Left forelimb (tissue), 1 donor: ENCODE data around the gene RAB26.

Experiments used
- DNase-seq: peaks from one replicate; pipeline ENCODE4 v3.0.0-alpha.2; 2018; ENCODE audit warnings: low spot score

Gene RAB26

GRCh38 chr16:2142942-2143877 lies 5.2 kb upstream of the RAB26 start:
- no peak for DNase-seq

DNA sequence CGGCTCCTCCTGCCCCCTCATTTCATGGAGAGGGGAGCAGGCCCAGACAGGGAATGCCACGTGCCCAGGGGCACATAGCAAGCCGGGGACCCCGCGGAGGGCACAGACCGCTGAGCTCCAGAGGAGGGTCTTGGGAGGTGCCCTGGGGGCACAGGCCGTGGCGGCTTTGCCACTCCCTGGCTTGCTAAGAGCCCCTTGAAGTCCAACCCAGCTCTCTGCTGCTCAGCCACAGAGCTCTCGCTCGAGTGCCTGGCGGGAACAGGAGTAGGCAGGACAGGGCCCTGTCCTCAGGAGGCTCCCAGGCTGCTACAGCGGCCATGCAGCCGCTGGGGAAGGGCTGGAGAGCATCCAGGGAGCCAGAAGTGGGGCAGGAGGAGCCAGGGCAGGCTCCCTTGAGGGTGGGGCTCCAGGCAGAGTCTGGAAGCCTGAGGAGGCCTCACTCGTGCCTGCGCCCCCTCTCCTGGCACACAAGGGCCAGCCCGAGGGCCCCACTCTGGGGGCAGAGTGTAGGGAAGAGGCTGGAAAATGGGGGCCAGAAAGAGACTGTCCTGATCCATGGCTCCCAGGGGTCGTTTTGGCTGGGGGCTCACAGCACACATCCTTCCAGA lies 4.4 kb upstream of the RAB26 start:
- DNase-seq = no peak

- DNase-seq = no peak
Observed at GRCh38 chr16:2145843-2146242, 2.6 kb upstream of the RAB26 start.

- DNase-seq = no peak
Observed at GRCh38 chr16:2147378-2147777, 1.0 kb upstream of the RAB26 start.

GRCh38 chr16:2148714-2149629 lies 547 bp downstream of the RAB26 start:
- no peak for DNase-seq

GRCh38 chr16:2149630-2150417 lies 1.4 kb downstream of the RAB26 start:
- no peak for DNase-seq

- DNase-seq = no peak
Observed at GRCh38 chr16:2150418-2151187, 2.2 kb downstream of the RAB26 start.

GRCh38 chr16:2151188-2152091 lies 3.0 kb downstream of the RAB26 start:
- no peak for DNase-seq

GRCh38 chr16:2152695-2153506 lies 4.5 kb downstream of the RAB26 start:
- DNase-seq = no peak

GRCh38 chr16:2154533-2155090 lies 6.2 kb downstream of the RAB26 start:
- DNase-seq = no peak

DNA sequence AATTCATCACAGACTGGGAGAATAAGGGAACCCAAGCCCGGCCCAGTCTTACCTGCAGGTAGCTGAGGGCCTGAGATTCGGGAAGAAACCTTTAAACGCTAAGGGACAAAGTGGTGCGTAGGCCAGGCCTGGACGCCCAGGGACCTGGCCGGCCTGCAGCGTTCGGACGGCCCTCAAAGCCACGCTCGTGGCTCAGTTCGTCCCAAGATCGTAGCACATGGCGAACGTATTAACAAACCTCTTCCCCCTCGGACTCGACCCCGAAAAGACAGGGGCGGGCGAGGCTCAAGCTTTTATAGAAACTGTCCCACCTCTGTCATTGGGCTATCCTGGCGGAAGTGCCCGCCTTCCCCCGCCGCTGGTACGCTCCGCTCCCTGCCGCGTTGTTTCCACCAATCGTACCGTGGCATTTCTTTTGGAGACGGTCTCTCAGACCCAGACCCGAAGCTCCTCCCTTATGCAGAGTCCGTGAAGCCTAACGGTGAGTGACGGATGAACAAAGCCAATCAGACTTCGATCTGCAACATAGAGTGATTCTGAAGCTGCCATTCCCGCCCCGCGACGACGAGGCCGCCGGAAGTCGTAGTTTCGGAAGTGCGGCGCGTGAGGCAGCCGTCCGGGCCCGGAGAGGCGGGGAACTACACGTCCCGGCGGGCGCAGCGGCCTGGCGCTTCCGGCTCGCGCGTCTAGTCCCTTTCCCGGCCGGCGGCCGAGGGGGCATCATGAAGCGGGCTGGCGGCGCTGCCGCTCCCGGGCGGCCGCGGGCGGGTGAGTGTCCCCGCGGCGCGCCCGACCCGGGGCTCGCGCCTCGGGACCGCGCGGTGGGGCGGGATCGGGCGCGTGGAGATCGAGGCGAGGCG lies 6.9 kb downstream of the RAB26 start, which contains the start of gene TRAF7:
TSS of gene TRAF7 (plus strand) at position 692 of the 860 bp plus-strand sequence. CDS start 8,139 bp downstream, outside the sequence.
- peak; percentile 98 for DNase-seq

GRCh38 chr16:2155977-2156848 lies 7.8 kb downstream of the RAB26 start:
- DNase-seq = no peak

DNA sequence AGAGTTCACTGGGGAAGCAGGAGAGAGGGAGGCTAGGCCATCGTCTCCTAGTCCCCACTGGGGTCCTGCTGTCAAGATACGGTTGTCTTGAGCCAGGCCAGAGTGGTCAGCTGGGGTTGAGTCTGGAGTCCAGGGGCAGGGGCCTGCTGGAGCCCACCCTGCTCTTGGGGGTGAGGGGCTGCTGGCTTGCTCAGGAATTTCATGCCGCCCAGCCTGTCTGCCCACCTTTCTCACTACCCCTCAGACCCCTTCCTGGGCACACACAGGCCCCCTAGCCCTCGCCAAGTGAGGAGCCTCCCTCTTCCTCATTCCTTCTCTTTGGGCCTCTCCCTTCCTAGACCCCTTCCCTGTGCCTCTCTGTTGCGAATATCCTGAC lies 8.4 kb downstream of the RAB26 start:
- no peak for DNase-seq

GRCh38 chr16:2157480-2158261 lies 9.2 kb downstream of the RAB26 start:
- no peak for DNase-seq

DNA sequence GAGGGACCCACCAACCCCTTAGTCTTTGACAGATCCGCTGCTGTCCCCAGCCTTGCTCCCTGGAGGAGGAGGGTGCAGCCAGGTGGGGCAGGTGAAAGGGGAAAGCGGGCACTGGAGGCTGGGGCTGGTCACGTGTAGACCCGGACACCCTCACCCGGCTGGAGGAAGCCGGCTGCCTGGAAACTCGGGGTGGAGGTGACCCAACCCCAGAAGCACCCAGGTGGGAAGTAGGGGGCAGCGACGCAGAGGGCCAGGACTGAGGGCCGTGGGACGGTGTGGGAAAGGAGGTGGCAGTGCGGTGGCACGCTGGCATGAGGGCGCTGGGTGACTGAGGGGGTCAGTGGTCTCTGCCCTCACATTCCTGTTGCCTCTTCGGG lies 9.8 kb downstream of the RAB26 start:
- no peak for DNase-seq
